Right lobe of liver (tissue), 4 donors: ENCODE data around the gene DHX30.
"Not testable (repeated sequence)": the region's sequence is repeated elsewhere in the genome, so short reads cannot be mapped to it uniquely, and the experiment has no call there.

Experiments used
- CTCF ChIP-seq, 4 donors: fragments of 200-600 bp in 3 of 4; fragments of 450-650 bp in 1 of 4; IDR thresholded peaks; one replicate each; pipeline versions ENCODE4 v1.5.1 to v1.8.0; 2016 to 2022; ENCODE audit warnings: antibody characterized with exemption in 4 of 4, mild to moderate bottlenecking in 2 of 4
- POLR2A ChIP-seq: fragments of 450-650 bp; IDR thresholded peaks from one replicate; pipeline ENCODE4 v1.6.1; 2017; ENCODE audit warnings: antibody characterized with exemption, mild to moderate bottlenecking
- donor health status: DM: no; HTN: no; CAD: no.
- donor health status: DM: no; HTN: no; CAD: no.
- donor health status: DM: no; HTN: yes; CAD: no.

- TF ChIP-seq CTCF (IDR thresholded peaks at IDR 0.05); POLR2A: not testable (repeated sequence)
Observed at GRCh38 chr3:47760207-47760606, 42.7 kb upstream of the DHX30 start.
